Head of caudate nucleus (tissue), 42 donors: ENCODE measurements around the gene RBPJ.

Experiments
- DNase-seq, 42 donors: peaks; one replicate each; pipeline versions ENCODE4 v3.0.0 to v3.0.0-alpha.2; 2020 to 2021; ENCODE audit warnings: mixed read lengths in 7 of 42
- intact Hi-C: fragments of 100-400 bp; cut with DNase I; formaldehyde crosslinking; loops from one replicate; pipeline ENCODE4 v1.15.0; 2022

The RBPJ gene

GRCh38 chr4:26432419-26432818 is 111.6 kb downstream of the RBPJ start:
- intact Hi-C loops: no loop called here

DNA sequence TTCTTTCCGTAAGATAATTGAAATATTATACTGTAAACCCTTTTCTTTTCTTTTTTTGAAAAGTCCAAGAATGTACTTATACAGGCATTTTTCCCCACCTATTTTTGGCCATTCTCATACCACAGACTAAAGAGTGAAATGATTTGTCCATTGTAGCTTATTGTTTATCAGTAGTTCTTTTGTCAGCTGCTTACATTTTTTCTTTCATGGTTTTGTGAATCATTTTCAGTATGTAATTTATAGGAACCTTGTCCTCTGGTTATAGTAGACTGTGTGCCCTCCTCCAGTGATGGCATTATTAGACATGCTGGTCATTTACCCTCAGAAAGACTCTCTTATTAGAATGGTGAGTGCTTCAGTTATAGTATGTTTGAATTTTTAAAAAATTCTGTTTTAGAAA is 112.7 kb downstream of the RBPJ start:
- DNase-seq: no peak
- intact Hi-C loops: no loop called here

More at GRCh38 chr4:26432419-26432818, 111.6 kb downstream of the RBPJ start:
- DNase-seq: no peak

GRCh38 chr4:26434030-26434639 is 113.3 kb downstream of the RBPJ start:
- no peak for DNase-seq
- intact Hi-C loops: no loop called here

- intact Hi-C loops: no loop called here
- no peak for DNase-seq
Observed at GRCh38 chr4:26441102-26441501, 120.3 kb downstream of the RBPJ start.

GRCh38 chr4:26441771-26442170 is 121.0 kb downstream of the RBPJ start:
- no peak for DNase-seq
- intact Hi-C loops: no loop called here

DNA sequence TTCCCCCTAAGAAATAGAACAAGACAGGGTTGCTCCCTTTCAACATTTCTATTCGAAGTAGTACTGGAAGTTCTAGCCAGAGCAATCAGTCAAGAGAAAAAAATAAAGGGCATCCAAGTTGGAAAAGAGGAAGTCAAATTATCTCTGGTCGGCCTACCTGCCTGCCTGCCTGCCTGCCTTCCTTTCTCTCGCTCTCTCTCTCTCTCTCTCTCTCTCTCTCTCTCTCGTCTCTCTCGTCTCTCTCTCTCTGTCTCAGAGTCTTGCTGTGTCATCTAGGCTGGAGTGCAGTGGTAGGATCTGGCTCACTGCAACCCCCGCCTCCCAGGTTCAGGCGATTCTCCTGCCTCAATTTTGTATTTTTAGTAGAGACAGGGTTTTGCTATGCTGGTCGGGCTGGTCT is 126.6 kb downstream of the RBPJ start:
- no peak for DNase-seq
- intact Hi-C loops: no loop called here

- DNase-seq: no peak
- intact Hi-C loops: no loop called here
Observed at GRCh38 chr4:26450418-26450817, 129.6 kb downstream of the RBPJ start.

GRCh38 chr4:26451597-26451996 is 130.8 kb downstream of the RBPJ start:
- intact Hi-C loops: no loop called here
- no peak for DNase-seq

DNA sequence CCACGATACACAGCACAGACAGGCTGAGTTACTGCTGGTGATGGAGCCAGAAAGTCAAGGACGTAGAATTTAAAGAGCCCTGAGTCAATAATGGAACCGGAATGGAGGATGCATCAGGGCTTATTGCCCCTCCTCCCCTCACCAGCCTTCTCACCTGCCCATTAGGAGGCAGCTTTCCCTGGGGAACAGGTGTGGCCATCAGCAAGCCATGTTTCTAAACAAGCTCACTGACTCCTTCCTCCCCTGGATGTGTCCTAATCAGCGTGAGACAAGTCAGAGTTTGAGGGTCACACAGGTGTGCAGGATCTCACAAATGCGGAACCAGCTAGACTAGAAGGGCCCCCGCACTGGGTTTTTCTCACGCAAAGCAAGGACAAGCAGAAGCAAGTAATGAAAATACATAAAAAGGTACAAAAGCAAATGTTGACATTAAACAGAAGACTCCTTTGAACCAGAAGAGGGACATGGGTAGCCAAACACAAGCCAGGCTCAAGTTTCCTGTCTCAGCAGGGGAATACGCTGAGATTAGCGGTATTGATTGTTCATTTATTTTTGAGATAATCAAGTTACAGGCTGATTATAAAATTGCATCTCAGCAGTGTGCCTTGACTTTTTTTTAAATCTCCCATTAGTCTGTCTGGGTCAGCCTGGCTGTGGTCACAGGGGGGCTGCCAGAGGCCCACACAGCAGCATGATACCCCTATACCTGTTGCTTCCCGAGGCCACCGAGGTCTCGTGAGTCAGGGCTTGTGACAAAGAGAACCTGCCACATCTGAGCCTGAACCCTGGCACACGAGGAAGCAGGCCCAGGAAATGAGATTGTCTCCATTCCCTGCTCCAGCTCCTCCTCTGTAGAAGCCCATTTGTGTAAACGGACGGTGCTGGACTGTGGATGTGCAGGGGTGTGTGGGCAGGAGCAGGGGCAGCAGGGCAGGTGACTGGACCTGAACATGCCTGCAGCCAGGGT is 132.0 kb downstream of the RBPJ start:
- no peak for DNase-seq
- intact Hi-C loops: no loop called here

GRCh38 chr4:26454961-26455360 is 134.1 kb downstream of the RBPJ start:
- intact Hi-C loops: no loop called here
- DNase-seq: no peak

DNA sequence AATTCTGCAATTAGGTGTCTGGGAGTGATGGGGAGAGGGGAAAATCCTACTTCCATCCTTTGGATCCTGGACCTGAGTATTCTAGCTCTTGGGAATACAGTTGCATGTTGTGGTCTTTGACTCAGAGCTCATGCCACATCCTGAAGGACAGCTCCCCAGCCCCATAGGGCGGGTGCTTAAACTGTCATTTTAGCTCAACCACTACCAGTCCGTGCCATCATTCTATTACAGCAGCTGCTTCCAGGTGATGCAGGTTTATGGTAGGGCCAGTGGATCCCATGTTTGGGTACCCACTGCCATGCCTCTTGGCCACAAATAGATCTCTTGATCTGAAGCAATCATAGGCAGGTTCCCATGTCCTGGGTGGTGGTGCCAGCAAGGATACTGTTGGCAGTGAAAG is 134.8 kb downstream of the RBPJ start:
- intact Hi-C loops: no loop called here
- no peak for DNase-seq

- intact Hi-C loops: no loop called here
- DNase-seq: no peak
Observed at GRCh38 chr4:26457412-26457811, 136.6 kb downstream of the RBPJ start.

GRCh38 chr4:26458157-26458561 is 137.3 kb downstream of the RBPJ start:
- DNase-seq: no peak
- intact Hi-C loops: no loop called here

DNA sequence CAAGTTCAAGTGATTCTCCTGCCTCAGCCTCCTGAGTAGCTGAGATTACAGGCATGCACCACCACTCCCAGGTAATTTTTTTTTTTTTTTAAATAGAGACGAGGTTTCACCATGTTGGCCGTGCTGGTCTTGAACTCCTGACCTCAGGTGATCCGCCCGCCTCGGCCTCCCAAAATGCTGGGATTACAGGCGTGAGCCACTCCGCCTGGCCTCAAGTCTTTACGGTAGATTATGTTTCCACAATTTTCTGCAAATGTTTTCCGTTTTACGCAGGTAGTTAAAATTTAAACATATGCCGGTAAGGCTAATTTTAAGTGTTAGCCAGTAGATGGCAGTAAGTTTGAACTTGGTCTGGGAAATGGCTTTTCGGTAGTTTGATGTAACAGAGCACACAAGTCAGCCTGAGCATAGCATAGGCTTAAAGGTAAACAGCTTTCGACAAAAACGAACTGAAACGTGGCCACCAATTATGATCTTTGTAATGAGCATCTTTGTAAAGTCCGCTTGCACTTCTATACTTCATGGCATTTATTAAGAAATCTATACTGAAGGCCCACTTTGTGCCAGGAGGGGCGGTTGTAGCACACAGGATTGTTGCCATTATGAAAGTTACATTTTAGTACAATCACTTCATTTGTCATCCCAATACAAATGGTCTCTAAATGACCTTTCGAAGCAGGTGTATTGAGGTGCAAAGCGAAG is 138.4 kb downstream of the RBPJ start:
- peak in 3 of 42 donors; percentile 9 to 42 (median 37) for DNase-seq
- intact Hi-C loops: no loop called here

GRCh38 chr4:26459756-26460530 is 139.1 kb downstream of the RBPJ start:
- DNase-seq: peak in 1 of 42 donors; percentile 21
- intact Hi-C loops: no loop called here

GRCh38 chr4:26462874-26463273 is 142.1 kb downstream of the RBPJ start:
- DNase-seq: peak in 1 of 42 donors; percentile 17

DNA sequence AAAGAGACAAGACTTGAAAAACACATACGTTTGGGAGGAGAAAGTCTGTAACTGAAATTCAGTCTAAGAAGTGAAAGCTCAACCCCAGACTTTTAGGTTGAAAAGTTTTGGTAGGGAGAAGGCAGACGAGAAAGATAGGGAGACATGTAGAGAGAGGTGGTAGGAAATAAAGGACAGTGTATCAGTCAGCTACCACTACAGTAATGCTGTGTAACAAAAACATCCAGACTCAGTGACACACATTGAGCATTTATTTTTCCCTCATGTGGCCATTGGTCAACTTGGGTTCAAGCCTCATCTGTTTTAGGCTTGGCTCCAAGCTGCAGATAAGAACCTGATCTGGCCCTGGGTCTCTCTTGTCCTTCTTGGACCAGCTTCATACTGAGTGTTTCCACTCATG is 142.6 kb downstream of the RBPJ start:
- intact Hi-C loops: no loop called here
- DNase-seq: no peak

More at GRCh38 chr4:26462874-26463273, 142.1 kb downstream of the RBPJ start:
- intact Hi-C loops: no loop called here

- DNase-seq: peak in 1 of 42 donors; percentile 33
- intact Hi-C loops: no loop called here
Observed at GRCh38 chr4:26464420-26465095, 143.7 kb downstream of the RBPJ start.
